HG02642 (cell line): ENCODE measurements around the gene MEAF6.

Experiments
- ATAC-seq: cut with Tn5 transposase; IDR thresholded peaks from one replicate; pipeline ENCODE4 v1.9.1; 2021; ENCODE audit warnings: mild to moderate bottlenecking; ENCODE audit not compliant: unreplicated experiment, poor library complexity

Gene MEAF6

DNA sequence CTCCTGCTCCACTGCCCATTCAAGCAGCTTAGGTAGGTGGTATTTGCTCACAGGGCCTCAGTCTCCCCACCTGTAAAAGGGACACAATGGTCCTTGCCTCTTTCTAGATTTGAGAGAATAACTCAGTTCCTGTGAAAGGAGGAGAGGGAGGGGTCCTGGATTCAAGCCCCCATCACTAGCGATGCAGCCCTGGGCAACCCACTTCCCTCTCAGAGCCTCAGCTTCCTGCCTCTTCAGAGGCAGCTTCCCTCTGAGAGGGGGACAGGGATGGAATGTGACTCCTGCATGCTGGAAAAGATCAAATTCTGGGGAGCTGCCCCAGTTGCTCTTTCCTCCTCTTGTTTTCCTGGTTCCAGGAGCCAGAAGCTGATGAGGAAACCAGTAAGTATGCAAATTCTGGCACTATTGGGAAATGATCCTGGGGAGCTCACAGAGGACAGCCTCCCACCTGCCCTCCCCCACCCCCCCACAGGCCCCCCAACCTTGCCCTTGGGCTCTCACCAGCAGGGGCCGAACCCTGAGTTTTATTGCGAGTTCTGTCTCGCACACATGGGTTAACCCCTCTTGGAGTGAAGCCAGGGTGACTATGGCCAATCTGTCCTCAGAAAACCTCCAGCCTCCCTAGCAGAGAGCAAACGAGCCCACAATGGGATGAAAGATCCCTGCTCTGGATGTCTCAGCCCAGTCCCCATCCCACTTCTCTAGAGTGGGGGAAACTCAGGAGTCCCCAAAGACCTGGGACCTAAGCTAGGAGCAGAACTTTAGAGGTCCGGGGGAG lies 28.5 kb downstream of the MEAF6 start:
- ATAC-seq, result no peak

DNA sequence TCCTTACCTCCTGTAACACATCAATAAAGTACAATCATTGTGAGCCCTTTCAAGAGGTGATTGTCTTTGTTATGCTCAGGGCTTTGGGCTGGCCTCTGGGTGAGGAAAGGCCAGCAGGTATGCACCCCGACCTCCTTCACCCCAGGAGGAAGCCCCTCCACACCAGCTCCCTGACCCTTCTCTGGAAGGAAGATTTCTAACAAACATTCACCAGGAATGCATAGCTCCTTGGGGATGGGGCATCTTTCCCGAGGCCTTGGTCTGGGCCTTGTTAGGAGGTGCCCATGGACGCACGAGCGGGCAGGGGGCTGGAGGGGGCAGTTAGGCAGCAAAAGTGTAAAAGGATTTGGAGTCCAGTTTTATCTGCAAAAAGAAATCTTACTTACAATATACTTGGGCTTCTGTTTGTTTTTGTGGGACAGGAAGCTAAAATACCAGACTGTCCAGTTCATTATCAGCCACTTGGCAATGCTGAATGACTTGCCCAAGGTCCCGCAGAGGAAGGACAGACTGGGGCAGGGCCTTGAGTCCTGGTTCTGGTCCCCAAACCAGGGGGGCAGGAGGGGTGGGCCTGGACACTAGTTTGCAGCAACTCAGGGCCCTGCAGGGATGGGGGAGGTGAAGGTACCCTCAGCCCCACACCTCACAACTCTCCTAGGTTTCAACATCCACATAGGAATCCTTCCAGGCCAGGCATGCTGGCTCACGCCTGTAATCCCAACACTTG lies 30.1 kb downstream of the MEAF6 start:
- no peak for ATAC-seq

DNA sequence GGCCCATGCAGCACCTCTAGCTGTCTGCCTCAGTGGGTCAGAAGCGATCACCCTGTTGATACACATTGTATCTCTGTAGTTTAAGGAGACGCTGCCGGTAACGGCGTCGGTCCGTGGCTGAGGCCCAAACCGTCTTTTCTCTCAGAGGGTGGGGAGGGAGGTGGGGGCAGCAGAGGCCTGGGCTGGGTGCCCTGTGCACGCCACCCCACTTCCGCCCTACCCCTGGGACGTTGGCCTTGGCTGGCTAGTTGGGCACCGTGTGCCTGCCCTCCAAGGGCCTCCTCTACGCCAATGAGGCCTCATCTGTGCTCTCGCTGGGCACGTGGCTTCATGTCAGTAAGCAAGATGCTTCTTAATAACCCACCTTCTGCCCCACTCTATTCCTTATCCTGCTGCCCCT lies 30.8 kb downstream of the MEAF6 start:
- ATAC-seq, result no peak

DNA sequence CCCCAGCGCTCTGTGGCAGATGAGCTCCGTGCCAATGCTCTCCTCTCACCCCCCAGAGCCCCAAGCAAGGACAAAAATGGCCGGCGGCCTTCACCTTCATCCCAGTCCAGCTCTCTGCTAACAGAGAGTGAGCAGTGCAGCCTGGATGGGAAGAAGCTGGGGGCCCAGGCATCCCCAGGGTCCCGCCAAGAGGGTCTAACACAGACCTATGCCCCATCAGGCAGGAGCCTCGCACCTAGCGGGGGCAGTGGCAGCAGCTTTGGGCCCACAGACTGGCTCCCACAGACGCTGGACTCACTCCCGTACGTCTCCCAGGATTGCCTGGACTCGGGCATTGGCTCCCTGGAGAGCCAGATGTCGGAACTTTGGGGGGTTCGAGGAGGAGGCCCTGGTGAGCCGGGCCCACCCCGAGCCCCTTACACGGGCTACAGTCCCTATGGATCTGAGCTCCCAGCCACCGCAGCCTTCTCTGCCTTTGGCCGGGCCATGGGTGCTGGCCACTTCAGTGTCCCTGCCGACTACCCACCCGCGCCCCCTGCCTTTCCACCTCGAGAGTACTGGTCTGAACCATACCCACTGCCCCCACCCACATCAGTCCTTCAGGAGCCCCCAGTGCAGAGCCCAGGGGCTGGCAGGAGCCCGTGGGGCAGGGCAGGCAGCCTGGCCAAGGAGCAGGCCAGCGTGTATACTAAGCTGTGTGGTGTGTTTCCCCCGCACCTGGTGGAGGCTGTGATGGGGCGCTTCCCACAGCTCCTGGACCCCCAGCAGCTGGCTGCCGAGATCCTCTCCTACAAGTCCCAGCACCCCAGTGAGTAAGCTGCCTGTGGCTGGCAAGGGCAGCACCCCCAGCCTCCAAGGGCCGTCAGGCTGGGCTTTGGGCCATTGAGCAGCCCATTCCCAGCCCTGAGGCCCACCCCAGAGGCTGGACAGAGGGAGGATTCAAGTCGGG lies 31.5 kb downstream of the MEAF6 start:
- ATAC-seq, result no peak

DNA sequence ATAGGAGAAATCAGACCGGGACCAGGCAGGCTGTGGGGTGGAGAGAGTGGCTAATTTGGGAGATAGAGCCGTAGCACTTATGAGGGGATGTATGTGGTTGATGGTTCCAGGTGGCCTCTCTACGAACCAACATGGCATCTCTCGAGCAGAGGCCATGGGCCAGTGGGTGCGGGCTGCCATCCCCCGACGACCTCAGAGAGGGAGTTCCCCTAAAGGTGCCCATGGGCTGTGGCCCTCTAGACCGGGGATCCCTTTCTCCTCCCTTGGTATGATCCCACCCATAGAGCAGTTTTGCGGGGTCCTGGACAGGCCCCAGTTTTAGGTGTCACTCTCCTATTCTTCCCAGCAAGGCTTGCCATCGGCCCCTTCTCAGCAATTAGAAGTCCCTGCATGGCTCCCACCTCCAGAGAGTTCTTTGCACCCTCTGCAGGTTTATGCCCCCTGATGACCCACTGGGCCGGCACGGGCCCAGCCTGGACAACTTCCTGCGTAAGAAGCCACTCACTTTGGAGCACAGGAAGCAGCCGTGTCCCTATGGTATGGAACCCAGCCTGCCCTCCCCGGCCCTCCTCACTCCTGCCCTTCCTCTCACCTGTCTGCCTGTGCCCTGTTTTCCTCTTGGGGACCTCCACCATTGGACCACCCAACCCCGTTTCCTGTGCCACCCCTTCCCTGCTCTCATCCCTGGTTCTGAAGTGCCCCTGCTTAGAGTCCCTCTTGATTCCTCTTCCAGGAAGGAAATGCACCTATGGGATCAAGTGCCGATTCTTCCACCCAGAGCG lies 32.4 kb downstream of the MEAF6 start:
- ATAC-seq, result no peak

DNA sequence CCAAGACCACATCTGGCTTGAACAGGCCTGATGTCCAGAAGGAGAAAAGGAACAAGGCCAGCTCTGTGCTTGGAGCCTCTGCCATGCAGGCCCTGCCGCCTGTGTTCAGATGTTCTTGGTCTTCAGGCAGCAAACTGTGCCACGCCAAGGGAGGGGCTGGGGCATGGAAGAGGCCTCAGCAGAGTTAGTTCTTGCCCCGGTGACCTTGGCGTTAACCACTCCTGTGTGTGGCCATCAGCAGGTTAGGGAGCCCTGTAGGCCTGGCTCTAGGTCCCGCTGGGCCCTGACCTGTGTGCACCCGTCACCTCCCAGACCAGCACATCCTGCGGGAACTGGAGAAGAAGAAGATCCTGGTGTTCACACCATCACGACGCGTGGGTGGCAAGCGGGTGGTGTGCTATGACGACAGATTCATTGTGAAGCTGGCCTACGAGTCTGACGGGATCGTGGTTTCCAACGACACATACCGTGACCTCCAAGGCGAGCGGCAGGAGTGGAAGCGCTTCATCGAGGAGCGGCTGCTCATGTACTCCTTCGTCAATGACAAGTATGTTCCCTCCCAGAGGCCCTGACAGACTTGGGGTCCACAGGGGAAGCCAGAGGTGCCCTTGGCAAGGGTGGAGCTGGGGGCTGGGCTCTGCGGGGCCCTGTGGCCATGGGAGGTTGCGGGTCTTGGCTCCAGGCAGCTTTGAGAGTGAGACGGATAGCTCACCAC lies 33.1 kb downstream of the MEAF6 start:
- ATAC-seq, result no peak

DNA sequence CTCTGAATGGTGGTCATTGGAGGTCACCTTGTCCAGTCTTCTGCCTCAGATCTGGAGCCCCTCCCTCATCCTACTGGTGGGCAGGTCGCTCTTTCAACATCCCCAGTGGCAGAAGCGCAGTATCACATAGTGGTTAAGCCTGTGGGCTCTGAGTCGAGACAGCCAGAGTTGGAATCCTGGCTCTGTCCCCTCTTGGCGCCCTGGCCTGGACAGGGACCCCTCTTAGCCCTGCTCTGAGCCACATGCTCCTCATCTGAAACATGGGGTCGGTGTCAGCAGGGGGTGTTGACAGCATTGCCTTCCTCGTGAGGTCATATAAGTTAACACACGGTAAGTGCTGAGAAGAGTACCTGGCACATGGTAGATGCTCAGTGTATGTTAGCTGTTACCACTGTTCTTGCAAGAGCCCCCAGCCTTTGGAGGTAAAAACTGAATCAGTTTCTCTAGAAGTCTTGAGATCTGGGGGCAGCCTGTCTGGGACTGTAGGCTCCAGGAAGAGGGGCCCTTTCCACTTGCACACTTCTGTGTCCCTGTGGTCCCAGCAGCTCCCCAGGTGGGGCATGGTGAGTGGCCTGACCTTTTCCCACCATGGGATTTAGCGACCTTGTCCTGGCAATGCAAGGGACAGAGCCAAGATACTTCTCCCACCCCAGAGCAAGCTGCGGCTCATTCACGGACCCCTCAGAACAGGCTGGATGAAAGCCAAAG lies 33.8 kb downstream of the MEAF6 start:
- no peak for ATAC-seq

DNA sequence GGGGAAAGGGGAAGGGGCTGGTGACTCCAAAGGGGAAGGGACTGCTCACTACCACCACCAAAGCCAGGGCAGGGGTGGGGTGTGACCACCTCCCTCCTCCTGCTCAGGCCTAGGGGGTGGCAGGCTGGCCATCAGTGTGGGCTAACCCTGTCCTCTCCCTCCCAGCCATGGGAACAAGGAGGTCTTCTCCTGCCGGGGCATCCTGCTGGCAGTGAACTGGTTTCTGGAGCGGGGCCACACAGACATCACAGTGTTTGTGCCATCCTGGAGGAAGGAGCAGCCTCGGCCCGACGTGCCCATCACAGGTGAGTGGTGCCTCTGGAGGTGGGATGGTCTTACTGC lies 34.5 kb downstream of the MEAF6 start:
- no peak for ATAC-seq

DNA sequence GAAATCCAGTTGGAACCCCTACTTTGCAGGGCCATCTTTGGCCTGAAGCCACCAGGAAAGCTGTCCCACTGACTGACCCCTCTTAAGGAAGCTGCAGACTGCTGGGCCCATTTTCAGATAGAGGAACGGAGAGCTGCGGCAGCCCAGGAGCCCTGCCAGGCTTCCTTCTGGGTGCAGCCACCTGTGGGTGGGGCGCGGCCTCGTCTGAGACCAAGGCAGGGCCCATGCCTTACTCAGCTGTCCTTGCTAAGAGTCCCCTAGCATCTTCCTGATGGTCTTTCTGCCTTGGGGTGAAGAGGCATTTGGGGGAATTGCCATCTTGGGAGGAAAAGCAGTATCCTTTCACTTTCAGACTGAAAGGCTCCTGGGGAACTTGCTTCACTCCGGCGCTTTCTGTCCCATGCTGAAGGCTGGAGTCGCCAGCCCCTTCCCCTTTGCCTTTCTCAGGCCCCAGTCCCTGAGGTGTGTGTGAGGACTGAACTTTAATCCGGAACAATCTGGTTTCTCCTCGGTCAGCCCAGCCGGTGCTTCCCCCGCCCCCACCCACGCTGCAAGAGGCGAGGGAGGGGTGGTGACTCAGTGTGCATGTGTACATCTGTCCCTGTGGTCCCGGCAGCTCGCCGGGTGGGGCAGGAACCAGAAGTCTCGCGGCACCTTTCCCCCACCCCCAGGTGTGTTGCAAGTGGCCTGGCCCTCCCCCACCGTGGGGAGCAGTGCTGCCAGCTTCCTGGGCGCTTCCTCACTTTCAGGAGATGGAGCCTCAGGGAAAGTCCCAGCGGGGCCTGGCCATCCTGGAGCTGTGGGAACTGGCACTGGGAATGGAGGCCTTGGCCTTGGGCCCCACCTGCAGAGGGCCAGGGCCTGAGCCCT lies 35.1 kb downstream of the MEAF6 start:
- peak; percentile 35 for ATAC-seq

DNA sequence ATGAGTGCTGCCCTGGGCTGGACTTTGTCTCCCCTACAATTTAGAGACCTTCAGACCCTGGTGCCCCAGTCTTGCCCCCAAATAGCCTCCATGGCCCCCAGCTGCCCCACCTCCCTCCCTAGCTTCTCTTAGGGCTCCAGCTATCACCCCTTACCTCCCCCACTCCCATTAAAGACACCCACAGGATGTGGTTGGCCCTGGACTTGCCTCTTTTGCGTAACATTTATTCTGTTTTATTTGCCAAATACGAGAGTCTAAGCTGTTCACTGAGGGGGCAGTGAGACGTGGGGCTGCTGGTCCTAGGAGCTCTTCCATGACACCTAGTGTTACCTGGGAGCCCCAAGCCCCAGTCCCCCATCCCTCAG lies 35.7 kb downstream of the MEAF6 start:
- ATAC-seq, result no peak

DNA sequence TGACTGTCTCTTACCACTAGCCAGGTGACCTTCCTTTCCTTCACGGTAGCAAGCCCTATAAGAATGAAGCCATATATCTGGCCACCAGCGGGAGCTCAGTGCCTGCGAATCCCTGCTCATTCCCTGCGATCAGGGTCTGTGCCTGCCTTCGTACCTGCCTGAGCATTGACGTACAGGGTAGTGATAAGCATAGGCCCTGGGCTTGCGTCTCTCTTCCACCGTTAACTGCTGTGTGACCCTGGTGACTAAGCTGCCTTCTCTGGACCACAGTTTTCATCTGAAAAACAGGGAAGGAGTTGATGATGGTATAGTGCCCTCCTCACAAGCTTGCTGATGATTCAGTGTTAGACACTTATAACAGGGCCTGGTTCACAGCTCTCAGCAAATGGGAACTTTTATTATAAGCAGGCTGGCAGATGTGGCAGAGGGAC lies 36.1 kb downstream of the MEAF6 start:
- ATAC-seq, result no peak

DNA sequence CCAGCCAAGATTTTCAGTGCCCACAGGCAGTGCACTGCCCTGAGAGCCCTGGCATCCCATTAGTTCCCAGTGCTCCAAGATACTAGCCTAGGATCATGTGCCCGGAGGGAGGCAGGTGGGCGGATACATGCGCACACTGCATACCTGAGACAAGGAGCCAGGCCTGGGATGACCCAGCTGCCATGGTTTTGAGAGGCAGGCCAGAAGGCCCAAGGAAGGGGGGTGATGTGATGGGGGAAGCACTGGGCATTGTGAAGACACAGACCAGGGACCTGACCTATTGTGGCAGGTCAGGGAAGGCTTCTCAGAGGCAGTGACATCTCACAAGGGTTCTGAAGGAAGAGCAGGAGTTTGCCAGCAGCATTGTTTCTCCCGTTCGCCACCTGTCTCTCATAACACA lies 36.6 kb downstream of the MEAF6 start:
- no peak for ATAC-seq

DNA sequence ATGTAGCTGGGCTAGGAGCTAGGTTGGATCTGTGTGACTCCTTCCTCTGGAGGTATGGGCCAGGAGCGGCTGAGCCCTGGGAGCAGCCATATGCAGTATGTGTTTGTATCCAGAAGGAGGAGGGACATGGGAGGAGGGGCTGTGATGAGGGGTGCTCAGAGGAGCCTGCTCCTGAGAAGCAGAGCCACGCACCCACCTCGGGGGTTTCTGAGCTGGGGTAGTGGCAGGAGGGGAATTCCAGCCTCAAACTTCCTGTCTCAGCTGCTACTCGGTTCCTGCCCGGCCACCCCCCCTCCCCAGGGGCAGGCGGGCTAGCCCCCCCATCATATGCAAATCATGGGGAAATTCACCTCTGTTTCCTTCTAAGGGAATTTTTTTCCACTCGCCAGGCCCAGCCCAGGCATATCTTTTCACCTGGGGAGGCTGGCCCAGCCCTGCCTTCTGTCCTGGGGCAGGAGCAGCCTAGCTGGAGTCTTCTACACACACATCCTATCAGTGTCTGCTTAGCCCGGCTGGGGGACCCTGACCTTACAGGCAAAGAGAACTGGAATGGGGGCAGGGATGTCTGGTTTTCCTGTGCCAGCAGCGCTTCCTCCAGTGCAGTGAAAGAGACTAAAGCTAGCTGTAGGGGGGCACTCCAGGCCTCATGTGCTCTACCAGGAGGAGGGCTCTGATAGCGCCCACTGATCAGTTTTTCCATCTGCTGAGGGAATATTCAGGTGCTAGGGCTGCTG lies 37.2 kb downstream of the MEAF6 start:
- peak; percentile 41 for ATAC-seq

DNA sequence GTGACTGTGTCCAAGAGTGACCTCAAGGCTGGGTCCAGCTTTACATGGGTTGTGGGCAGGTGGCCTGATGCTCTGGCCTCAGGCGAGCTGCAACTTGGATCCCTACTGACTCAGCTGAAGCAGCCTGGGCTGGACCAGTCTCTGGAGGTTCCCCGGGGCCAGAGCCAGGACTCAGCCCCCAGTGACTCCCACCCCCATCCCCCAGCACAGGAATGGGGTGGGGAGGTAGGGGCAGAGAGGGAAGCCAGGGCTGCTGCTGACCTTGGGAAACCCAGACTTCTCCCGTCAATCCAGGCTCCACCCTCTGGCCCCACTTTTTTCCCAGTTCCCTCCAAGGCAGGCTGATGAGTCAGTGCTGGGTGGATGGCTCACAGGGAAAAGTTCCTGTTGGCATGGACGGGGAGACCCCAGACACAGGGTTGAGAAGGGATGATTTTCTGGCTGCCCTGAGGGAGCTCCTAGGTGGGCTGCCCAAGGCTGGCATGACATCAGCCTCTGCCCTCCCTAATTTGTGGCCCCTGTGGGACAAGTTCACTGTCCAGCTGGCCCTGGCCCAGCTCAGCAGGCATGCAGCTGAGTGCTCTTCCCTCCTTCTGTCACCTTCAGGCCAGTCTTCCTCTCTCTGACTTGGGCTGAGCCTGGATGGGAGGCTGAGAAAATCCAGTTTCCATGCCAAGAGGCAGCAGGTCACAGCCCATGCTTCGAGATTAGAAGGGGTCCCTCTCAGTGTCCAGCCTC lies 37.9 kb downstream of the MEAF6 start:
- no peak for ATAC-seq

DNA sequence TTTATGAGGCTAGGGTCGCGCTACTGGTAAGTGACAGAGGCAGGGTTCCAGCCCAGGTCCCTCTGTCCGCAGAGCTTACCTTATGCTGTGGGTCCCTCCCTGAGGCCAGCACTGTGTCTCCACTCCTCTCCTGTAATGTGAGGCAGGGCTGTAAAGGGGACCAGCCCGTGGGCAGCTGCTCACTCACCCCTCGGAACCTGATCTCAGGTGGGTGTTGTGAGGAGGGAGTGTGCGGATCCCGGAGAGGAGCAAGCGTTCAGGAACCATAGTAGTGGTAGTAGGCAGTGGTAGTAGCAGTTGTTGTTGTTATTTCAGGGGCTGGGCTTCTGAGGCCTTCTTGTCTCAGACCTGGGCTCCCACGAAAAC lies 38.5 kb downstream of the MEAF6 start:
- ATAC-seq, result no peak

DNA sequence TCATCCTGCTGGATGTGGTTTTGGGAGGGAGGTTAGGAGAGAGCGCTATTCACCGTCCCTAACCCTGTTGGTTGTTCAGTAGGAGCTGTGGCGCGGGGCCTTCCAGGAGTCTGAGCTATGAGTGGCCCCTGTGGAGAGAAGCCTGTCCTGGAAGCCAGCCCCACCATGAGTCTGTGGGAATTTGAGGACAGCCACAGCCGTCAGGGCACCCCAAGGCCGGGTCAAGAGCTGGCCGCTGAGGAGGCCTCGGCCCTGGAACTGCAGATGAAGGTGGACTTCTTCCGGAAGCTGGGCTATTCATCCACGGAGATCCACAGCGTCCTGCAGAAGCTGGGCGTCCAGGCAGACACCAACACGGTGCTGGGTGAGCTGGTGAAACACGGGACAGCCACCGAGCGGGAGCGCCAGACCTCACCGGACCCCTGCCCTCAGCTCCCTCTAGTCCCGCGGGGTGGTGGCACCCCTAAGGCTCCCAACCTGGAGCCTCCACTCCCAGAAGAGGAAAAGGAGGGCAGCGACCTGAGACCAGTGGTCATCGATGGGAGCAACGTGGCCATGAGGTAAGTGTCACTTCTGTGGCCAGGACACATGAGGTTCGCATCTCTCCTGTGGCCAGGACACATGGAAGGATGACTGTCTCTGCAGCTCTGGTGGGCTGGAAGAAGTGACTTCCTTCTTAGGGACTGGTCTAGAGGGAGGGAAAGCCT lies 39.0 kb downstream of the MEAF6 start:
- no peak for ATAC-seq
